Mucosa of stomach (tissue), 1 donor: ENCODE data around the gene DNMT1.

Experiments
- H3K27me3 ChIP-seq: one replicate; pipeline ENCODE4 v1.7.0; 2013; ENCODE audit warnings: mild to moderate bottlenecking, low read length; ENCODE audit not compliant: control insufficient read depth, insufficient read depth
- H3K36me3 ChIP-seq: one replicate; pipeline ENCODE4 v1.7.0; 2013; ENCODE audit warnings: low read length; ENCODE audit not compliant: control insufficient read depth, insufficient read depth
- H3K4me1 ChIP-seq: one replicate; pipeline ENCODE4 v1.7.0; 2013; ENCODE audit warnings: mild to moderate bottlenecking, low read length; ENCODE audit not compliant: control insufficient read depth, insufficient read depth
- H3K4me3 ChIP-seq: one replicate; pipeline ENCODE4 v1.7.0; 2013; ENCODE audit warnings: low read length
- H3K9ac ChIP-seq: one replicate; pipeline ENCODE4 v1.7.0; 2013; ENCODE audit warnings: mild to moderate bottlenecking, low read length, moderate library complexity
- H3K9me3 ChIP-seq: one replicate; pipeline ENCODE4 v1.7.0; 2013; ENCODE audit warnings: mild to moderate bottlenecking, low read length, moderate library complexity; ENCODE audit not compliant: control insufficient read depth
- donor health status: Pancreatic carcinoma.

The DNMT1 gene

GRCh38 chr19:10145031-10145430 is 49.7 kb downstream of the DNMT1 start:
- Histone ChIP-seq H3K27me3 (no peaks in the 10 kb centered on the region), H3K36me3 (peaks cover 14% of the 10 kb centered on the region), H3K9ac (no peak overlapping the region), H3K4me1 (no peaks in the 10 kb centered on the region), H3K4me3 (no peak overlapping the region), H3K9me3 (no peaks in the 10 kb centered on the region)

DNA sequence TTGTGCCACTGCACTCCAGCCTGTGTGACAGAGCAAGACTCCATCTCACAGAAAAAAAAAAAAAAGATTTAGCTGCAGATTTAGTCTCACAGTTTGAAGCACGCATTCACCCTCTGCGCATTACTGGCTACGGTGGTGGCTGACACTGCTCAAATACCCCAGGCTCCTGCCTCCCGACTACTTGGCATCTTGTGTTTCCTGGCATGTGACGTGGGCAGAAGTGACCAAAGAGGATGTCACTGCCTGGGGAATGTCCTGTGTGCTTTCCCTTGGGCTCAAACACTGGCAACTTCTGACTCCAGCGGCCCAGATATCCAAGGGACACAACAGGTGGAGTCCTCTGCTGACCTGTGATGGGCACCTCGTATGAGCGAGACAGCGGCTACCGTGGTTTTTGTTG is 50.4 kb downstream of the DNMT1 start:
- H3K4me3 ChIP-seq, result no peak overlapping the region
- H3K4me1 ChIP-seq, result no peaks in the 10 kb centered on the region
- H3K36me3 ChIP-seq, result peaks cover 14% of the 10 kb centered on the region
- no peak overlapping the region for H3K9ac ChIP-seq
- H3K9me3 ChIP-seq, result no peaks in the 10 kb centered on the region
- H3K27me3 ChIP-seq, result no peaks in the 10 kb centered on the region

- Histone ChIP-seq H3K36me3 (peaks cover 14% of the 10 kb centered on the region), H3K27me3 (no peaks in the 10 kb centered on the region), H3K4me1 (no peaks in the 10 kb centered on the region), H3K9ac (no peak overlapping the region), H3K4me3 (no peak overlapping the region), H3K9me3 (no peaks in the 10 kb centered on the region)
Observed at GRCh38 chr19:10143681-10144080, 51.1 kb downstream of the DNMT1 start.

DNA sequence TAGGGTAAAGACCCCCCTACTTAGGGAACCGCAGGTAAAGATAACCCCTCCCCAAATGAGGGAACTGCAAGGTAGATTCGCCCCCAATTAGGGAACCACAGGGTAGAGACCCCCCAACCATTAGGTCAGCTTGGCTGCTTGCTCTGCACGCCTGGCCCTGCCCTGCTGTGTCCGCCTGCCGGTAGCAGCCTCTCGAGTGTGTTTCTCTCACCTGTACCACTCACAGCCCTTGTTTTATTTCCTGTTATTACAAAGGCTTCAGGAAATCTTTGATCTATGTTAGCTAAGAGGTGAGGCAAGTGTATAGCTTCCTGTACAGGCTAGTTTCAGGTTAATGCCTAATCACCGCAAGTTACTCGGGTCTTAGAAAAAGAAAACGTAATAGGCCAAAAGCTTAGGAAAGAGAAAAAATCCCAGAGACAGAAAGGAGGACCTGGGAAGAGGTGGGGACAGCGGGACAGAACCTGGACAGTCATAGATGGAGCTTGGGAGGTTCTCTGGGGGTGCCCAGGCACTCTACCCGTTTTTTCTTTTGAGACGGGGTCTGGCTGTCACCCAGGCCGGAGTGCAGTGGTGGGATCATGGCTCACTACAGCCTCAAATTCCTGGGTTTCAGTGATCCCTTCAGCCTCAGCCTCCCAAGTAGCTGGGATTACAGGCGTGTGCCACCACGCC is 51.9 kb downstream of the DNMT1 start:
- Histone ChIP-seq H3K36me3 (peaks cover 21% of the 10 kb centered on the region), H3K4me1 (no peaks in the 10 kb centered on the region), H3K4me3 (no peak overlapping the region), H3K9ac (no peak overlapping the region), H3K27me3 (no peaks in the 10 kb centered on the region), H3K9me3 (no peaks in the 10 kb centered on the region)

DNA sequence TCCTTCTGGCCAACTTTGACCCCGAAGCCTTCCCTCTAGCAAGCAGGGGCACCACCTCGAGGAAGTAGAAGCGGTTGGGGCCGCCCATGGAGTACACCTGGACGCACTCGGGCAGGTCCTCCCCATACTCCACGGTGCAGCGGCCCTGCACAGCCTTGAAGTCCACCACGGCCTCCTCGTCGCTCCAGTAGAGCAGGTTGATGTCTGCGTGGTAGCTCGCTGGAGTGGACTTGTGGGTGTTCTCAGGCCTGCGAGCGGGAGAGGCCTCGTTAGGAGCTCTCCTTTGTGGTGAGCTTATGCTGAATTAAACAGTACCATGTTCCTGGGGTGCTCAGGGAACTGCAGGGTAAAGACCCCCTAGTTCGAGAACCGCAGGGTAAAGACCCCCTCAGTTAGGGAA is 52.8 kb downstream of the DNMT1 start:
- H3K36me3 ChIP-seq, result peaks cover 28% of the 10 kb centered on the region
- H3K9ac ChIP-seq, result no peak overlapping the region

DNA sequence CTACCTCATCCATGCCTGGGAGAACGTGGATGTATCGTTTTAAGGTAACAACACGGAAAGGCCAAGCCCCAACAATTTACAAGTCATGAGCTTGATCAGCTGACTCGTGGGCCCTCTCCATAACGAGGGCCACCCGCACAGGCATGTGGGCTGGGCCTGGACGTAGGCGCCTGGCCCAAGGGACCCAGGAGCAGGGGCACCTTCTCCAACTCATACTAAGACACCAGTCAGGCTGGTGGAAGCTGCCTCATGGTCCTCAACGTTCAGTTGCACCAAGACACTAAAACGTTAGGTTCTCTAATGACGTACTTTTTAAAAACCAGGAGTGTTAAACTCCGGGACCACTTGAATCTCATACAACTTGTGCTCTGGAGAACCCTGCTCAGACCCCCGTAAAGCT is 53.3 kb downstream of the DNMT1 start:
- Histone ChIP-seq H3K4me3 (no peak overlapping the region), H3K9ac (no peak overlapping the region), H3K4me1 (no peaks in the 10 kb centered on the region), H3K9me3 (no peaks in the 10 kb centered on the region), H3K36me3 (peaks cover 28% of the 10 kb centered on the region), H3K27me3 (no peaks in the 10 kb centered on the region)

More for the DNA sequence above, 52.8 kb downstream of the DNMT1 start:
- Histone ChIP-seq H3K4me1 (no peaks in the 10 kb centered on the region), H3K27me3 (no peaks in the 10 kb centered on the region), H3K4me3 (no peak overlapping the region), H3K9me3 (no peaks in the 10 kb centered on the region)

DNA sequence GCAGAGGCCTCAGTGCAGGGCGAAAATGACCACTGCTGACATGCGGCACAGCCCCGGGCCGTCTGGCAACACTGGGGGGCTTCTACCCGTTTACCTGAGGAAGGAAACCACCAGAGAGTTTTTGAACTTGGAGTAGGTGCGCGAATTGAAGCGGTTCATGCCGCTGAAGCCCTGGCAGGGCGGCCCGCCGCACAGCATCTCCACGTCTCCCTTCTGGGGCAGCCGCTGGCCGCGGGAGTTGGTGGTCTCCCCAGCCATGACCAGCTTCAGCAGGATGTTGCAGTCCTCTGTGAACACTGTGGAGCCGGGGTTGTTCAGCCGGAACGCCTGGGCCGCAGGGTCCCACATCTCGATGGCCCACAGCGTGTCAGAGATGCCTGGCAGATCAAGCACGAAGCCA is 54.8 kb downstream of the DNMT1 start:
- Histone ChIP-seq H3K9ac (no peak overlapping the region), H3K9me3 (no peaks in the 10 kb centered on the region), H3K4me1 (no peaks in the 10 kb centered on the region), H3K27me3 (no peaks in the 10 kb centered on the region), H3K36me3 (peaks cover 24% of the 10 kb centered on the region), H3K4me3 (no peak overlapping the region)

GRCh38 chr19:10138879-10139795 is 55.6 kb downstream of the DNMT1 start:
- no peak overlapping the region for H3K9ac ChIP-seq
- H3K4me3 ChIP-seq, result no peak overlapping the region
- H3K4me1 ChIP-seq, result no peaks in the 10 kb centered on the region
- H3K36me3 ChIP-seq, result peaks cover 24% of the 10 kb centered on the region
- no peaks in the 10 kb centered on the region for H3K9me3 ChIP-seq
- no peaks in the 10 kb centered on the region for H3K27me3 ChIP-seq

DNA sequence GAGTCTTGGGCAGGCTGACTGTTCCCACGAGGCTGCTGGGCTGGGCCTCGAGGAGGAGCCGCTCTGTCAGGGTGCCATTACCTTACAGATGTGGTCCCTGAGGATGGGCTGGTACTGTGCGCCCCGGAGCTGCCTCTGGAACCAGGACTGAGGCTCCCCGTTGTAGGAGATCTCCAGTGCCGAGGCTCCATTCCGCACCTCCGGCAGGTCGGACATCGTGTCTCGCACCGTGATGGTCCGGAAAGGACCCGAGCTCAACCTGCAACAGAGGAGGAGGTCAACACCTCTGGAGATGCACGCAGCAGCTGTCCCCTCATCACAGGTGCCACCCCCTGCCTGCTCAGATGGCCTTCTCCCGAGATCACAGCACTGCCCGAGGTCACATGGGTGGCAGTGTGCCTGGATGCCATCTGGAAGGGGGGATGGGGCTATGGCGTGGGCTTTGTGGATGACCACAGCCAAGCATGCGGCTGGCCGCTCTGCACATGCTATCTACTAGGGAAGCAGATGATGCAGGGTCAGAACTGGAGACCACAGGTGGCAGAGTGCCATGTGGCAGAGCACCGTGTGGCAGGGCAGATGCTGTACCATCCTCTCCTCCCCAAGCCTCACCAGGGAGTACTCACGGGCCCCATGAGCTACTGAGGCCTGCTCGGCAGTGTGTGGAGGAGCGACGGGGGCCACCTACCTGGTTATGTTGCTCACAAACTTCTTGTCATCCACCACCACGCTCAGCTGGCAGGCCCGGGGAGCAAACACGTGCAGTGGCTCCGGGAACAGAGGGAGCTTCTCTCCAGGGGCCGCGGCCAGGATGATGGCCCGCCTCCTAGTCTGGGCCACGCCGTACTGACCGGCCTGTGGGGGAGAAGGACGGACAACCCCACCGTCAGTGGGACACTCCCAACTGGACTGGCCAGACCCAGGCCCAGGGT is 56.7 kb downstream of the DNMT1 start:
- H3K36me3 ChIP-seq, result peaks cover 24% of the 10 kb centered on the region
- no peak overlapping the region for H3K4me3 ChIP-seq
- H3K9me3 ChIP-seq, result no peaks in the 10 kb centered on the region
- no peak overlapping the region for H3K9ac ChIP-seq
- no peaks in the 10 kb centered on the region for H3K27me3 ChIP-seq
- H3K4me1 ChIP-seq, result no peaks in the 10 kb centered on the region

GRCh38 chr19:10136936-10137335 is 57.8 kb downstream of the DNMT1 start:
- Histone ChIP-seq H3K27me3 (no peaks in the 10 kb centered on the region), H3K36me3 (peaks cover 24% of the 10 kb centered on the region), H3K4me1 (no peaks in the 10 kb centered on the region), H3K9ac (no peak overlapping the region), H3K4me3 (no peak overlapping the region), H3K9me3 (no peaks in the 10 kb centered on the region)

DNA sequence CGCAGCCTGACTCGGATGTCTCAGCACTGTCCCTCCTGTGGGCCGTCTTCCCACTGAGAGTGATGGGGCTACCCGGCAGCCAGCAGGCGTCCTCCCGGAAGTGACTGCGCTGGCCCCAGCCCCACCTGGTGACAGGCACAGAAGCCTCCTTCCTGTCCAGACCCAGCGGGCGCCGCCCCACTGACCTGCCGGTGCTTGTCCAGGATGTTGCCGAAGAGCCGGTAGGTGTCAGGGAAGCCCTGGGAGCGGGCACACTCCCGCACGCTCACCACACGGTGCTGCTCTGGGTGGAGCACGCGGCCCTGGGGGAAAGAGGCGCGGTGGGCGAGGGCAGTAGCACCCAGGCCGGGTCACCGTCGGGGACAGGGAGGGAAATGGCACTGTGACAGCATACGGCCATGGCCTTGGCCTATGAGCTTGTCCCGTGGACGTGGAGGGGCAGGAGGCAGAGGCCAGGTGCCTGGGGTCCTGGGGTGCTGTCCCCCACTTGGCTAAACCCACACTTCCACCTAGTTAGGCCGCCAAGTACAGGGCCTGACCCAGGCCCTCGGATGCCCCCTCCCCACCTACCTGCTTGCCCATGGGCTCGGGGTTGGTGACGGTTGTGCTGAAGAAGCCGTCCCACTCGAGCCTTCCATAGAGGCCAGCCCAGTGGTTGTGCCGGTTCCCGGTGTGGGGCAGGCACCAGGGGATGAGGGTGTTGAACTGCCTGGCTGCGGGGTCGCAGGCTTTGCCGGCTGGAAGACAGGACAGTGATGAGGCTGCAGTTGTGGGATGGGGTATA is 59.0 kb downstream of the DNMT1 start:
- Histone ChIP-seq H3K9ac (no peak overlapping the region), H3K36me3 (peaks cover 15% of the 10 kb centered on the region)

More for the DNA sequence above, 59.0 kb downstream of the DNMT1 start:
- Histone ChIP-seq H3K4me3 (no peak overlapping the region), H3K4me1 (no peaks in the 10 kb centered on the region), H3K27me3 (no peaks in the 10 kb centered on the region), H3K9me3 (no peaks in the 10 kb centered on the region)
